Activated CD8-positive, alpha-beta T cell treated with anti-CD3 and anti-CD28 coated beads, Interleukin-2, amount 10 ng/mL, durations not matched to agents 7 days and 5 days (primary cell): ENCODE data around the gene PRR5. TPM values are rescaled to one million over a fixed set of nuclear protein-coding genes. Genes with fewer than 3 reads are reported as not detected.

ENCODE experiments used
- ATAC-seq: fragments of 150-1000 bp; cut with Tn5 transposase; one replicate; pipeline ENCODE4 v1.10.0; 2021; ENCODE audit warnings: moderate library complexity
- CTCF ChIA-PET: fragments of 350-600 bp; sonication (Branson Sonifier 250); formaldehyde crosslinking; loops from one replicate; lab custom pipeline; 2021; ENCODE audit warnings: antibody characterized with exemption; lab: Charles Lee
- POLR2A ChIA-PET: fragments of 350-600 bp; sonication (Branson Sonifier 250); formaldehyde crosslinking; loops from one replicate; lab custom pipeline; 2021; ENCODE audit warnings: antibody characterized with exemption; lab: Charles Lee
- DNase-seq: peaks from one replicate; pipeline ENCODE4 v3.0.0-alpha.2; 2020
- H3K27ac Mint-ChIP-seq: one replicate; pipeline ENCODE4 v1.8.0; 2021; ENCODE audit warnings: mild to moderate bottlenecking, mixed read lengths
- H3K27me3 Mint-ChIP-seq: one replicate; pipeline ENCODE4 v1.8.0; 2021; ENCODE audit warnings: low read depth, mixed read lengths
- H3K36me3 Mint-ChIP-seq: one replicate; pipeline ENCODE4 v1.8.0; 2021; ENCODE audit warnings: low read depth, mixed read lengths
- H3K4me1 Mint-ChIP-seq: one replicate; pipeline ENCODE4 v1.8.0; 2021; ENCODE audit warnings: low read depth, mixed read lengths
- H3K4me3 Mint-ChIP-seq: one replicate; pipeline ENCODE4 v1.8.0; 2021; ENCODE audit warnings: mild to moderate bottlenecking, mixed read lengths
- H3K9me3 Mint-ChIP-seq: one replicate; pipeline ENCODE4 v1.8.0; 2022; ENCODE audit warnings: mixed read lengths; ENCODE audit not compliant: insufficient read depth
- total RNA-seq, 2 experiments: library from RNA; stranded (reverse); gene quantifications; one replicate each; pipeline ENCODE4 v1.2.3, GENCODE V29; 2021

Gene PRR5
- total RNA-seq, 2 experiments from 2014 or later: 29.4 to 31.5 TPM

GRCh38 chr22:44683237-44683636 lies 18.8 kb upstream of the PRR5 start:
- POLR2A ChIA-PET: interaction anchor here (0.7 kb wide), 1 partner anchor 21 kb away, joined by 4 read pairs; no protein-coding TSS in a partner anchor
- H3K4me1 Mint-ChIP-seq: peaks cover 75% of the 10 kb centered on the region
- H3K27ac Mint-ChIP-seq: peak overlapping the region; percentile 85

GRCh38 chr22:44683881-44684280 lies 18.1 kb upstream of the PRR5 start:
- no peak for DNase-seq
- Mint-ChIP-seq H3K36me3 (peaks cover 11% of the 10 kb centered on the region), H3K9me3 (no peaks in the 10 kb centered on the region), H3K27me3 (no peaks in the 10 kb centered on the region), H3K27ac (peak overlapping the region; percentile 86), H3K4me3 (no peak overlapping the region), H3K4me1 (peaks cover 73% of the 10 kb centered on the region)
- ChIA-PET CTCF (interaction anchor here (0.8 to 4.6 kb wide), 23 partner anchors 8 to 691 kb away, joined by 3 to 129 read pairs (median 5); no protein-coding TSS in a partner anchor), POLR2A (interaction anchor here (0.9 to 1.0 kb wide), 2 partner anchors 88 to 587 kb away, joined by 3 read pairs; no protein-coding TSS in a partner anchor)
- no peak for ATAC-seq

More at GRCh38 chr22:44683237-44683636, 18.8 kb upstream of the PRR5 start:
- CTCF ChIA-PET: interaction anchor here (1.0 to 4.6 kb wide), 11 partner anchors 15 to 690 kb away, joined by 3 to 129 read pairs (median 5); no protein-coding TSS in a partner anchor
- no peaks in the 10 kb centered on the region for H3K27me3 Mint-ChIP-seq
- DNase-seq (peak; percentile 65), ATAC-seq (no peak)
- peaks cover 11% of the 10 kb centered on the region for H3K36me3 Mint-ChIP-seq
- no peaks in the 10 kb centered on the region for H3K9me3 Mint-ChIP-seq
- H3K4me3 Mint-ChIP-seq: peak overlapping the region; percentile 43

GRCh38 chr22:44684506-44685383 lies 17.3 kb upstream of the PRR5 start:
- ChIA-PET CTCF (interaction anchor here (0.7 to 4.6 kb wide), 33 partner anchors 9 to 730 kb away, joined by 3 to 129 read pairs (median 5); partner anchors contain the start of gene SAMM50), POLR2A (interaction anchor here (0.9 to 1.5 kb wide), 3 partner anchors 21 to 588 kb away, joined by 3 read pairs; no protein-coding TSS in a partner anchor)
- peak; percentile 89 for ATAC-seq
- Mint-ChIP-seq H3K9me3 (no peaks in the 10 kb centered on the region), H3K36me3 (peaks cover 10% of the 10 kb centered on the region), H3K27me3 (no peaks in the 10 kb centered on the region), H3K4me1 (peaks cover 67% of the 10 kb centered on the region), H3K4me3 (peak overlapping the region; percentile 48), H3K27ac (peak overlapping the region; percentile 86)
- DNase-seq: peak; percentile 92

DNA sequence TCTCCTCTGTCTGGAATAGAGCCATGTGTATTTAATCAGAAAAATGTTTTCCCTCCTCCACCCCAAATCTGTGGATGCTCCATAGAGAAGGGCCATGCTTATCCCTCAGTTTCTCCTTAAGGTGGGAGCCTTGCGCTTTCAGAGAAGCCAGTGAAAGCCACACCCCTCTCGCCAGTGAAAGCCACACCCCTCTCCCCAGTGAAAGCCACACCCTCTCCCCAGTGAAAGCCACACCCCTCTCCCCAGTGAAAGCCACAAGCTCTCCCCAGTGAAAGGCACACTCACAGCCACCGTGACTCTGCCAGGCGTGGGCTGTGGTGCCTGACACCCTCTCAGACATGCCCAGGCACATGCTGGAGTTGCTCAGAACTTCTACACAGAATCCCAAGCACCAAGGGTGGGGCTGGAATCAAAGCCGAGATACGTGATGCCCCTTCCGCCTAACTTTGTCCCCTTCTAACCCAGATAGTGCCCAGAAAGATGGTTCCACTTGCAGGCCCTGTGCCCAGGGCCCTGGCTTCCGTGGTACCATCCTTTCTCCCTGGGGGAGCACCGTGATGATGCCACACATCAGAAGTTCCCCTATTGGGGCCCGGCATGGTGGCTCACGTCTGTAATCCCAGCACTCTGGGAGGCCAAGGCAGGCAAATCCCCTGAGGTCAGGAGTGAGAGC lies 16.5 kb upstream of the PRR5 start:
- ChIA-PET POLR2A (interaction anchor here (1.5 kb wide), 1 partner anchor 21 kb away, joined by 3 read pairs; no protein-coding TSS in a partner anchor), CTCF (interaction anchor here (0.6 to 4.6 kb wide), 31 partner anchors 10 to 731 kb away, joined by 3 to 129 read pairs (median 5); partner anchors contain the start of gene SAMM50)
- DNase-seq (peak; percentile 90), ATAC-seq (peak; percentile 84)
- Mint-ChIP-seq H3K4me1 (peaks cover 60% of the 10 kb centered on the region), H3K4me3 (peak overlapping the region; percentile 48), H3K9me3 (no peaks in the 10 kb centered on the region), H3K27ac (peak overlapping the region; percentile 86), H3K27me3 (no peaks in the 10 kb centered on the region), H3K36me3 (peaks cover 6% of the 10 kb centered on the region)

GRCh38 chr22:44686873-44687600 lies 15.0 kb upstream of the PRR5 start:
- CTCF ChIA-PET: interaction anchor here (1.2 to 3.1 kb wide), 6 partner anchors 9 to 694 kb away, joined by 3 to 14 read pairs (median 4); no protein-coding TSS in a partner anchor

DNA sequence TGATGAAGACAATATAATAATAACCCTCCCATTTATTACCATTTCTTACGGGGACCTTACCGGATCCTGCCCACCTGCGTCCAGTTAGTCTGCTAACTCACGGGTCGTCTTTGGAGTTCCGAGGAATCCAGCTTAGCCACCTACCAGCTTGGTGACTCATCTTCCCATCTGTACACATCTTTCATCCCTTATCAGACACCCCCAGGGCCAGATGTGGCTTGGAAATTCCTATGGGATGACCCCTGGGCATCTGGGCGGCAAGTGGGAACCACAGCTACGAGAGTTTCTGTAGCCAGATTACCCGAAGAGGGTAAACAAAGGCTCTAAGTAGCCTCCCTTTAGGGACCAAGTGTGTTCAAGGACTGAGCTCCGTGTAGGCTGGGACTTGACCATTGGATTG lies 12.8 kb upstream of the PRR5 start:
- DNase-seq: no peak
- no peak for ATAC-seq
- peaks cover 6% of the 10 kb centered on the region for H3K36me3 Mint-ChIP-seq
- no peaks in the 10 kb centered on the region for H3K27me3 Mint-ChIP-seq
- CTCF ChIA-PET: interaction anchor here (1.2 kb wide), 3 partner anchors 10 to 62 kb away, joined by 3 read pairs; no protein-coding TSS in a partner anchor
- POLR2A ChIA-PET: no interaction called here
- H3K4me1 Mint-ChIP-seq: peaks cover 24% of the 10 kb centered on the region
- H3K9me3 Mint-ChIP-seq: no peaks in the 10 kb centered on the region
- H3K4me3 Mint-ChIP-seq: no peak overlapping the region
- H3K27ac Mint-ChIP-seq: no peak overlapping the region

More at GRCh38 chr22:44686873-44687600, 15.0 kb upstream of the PRR5 start:
- DNase-seq: no peak
- H3K4me3 Mint-ChIP-seq: no peak overlapping the region
- no peaks in the 10 kb centered on the region for H3K27me3 Mint-ChIP-seq
- peaks cover 6% of the 10 kb centered on the region for H3K36me3 Mint-ChIP-seq
- POLR2A ChIA-PET: no interaction called here
- H3K4me1 Mint-ChIP-seq: peaks cover 45% of the 10 kb centered on the region
- H3K9me3 Mint-ChIP-seq: no peaks in the 10 kb centered on the region
- H3K27ac Mint-ChIP-seq: peak overlapping the region; percentile 54
- no peak for ATAC-seq

- H3K4me1 Mint-ChIP-seq: peaks cover 15% of the 10 kb centered on the region
- ATAC-seq (no peak), DNase-seq (no peak)
- H3K36me3 Mint-ChIP-seq: peaks cover 6% of the 10 kb centered on the region
- POLR2A ChIA-PET: no interaction called here
- CTCF ChIA-PET: interaction anchor here (1.2 kb wide), 1 partner anchor 63 kb away, joined by 3 read pairs; no protein-coding TSS in a partner anchor
- no peaks in the 10 kb centered on the region for H3K27me3 Mint-ChIP-seq
- no peaks in the 10 kb centered on the region for H3K9me3 Mint-ChIP-seq
- H3K27ac Mint-ChIP-seq: no peak overlapping the region
- no peak overlapping the region for H3K4me3 Mint-ChIP-seq
Measured at GRCh38 chr22:44689915-44690524, 12.0 kb upstream of the PRR5 start.

GRCh38 chr22:44691796-44692661 lies 10.0 kb upstream of the PRR5 start:
- H3K27ac Mint-ChIP-seq: no peak overlapping the region
- ChIA-PET POLR2A (interaction anchor here (0.8 kb wide), 1 partner anchor 665 kb away, joined by 3 read pairs; no protein-coding TSS in a partner anchor), CTCF (no interaction called here)

DNA sequence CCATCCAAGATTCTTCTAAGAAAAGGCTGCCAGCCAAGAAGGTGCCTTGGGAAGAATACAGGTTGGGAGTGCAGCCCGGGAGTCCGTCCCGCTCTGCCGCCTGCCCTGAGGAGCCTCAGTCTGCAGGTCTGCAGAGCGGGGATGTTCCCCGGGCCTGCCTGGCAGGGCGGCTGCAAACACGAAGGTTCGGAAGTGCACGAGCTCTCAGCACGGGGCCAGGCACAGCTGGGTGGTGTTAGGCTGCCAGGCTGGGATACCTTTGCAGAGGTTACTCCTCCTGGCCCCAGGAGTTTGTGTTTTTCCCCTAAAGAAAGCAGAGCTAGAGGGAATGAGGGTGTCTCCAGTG lies 9.4 kb upstream of the PRR5 start:
- DNase-seq: no peak
- ChIA-PET POLR2A (no interaction called here), CTCF (no interaction called here)
- Mint-ChIP-seq H3K27me3 (no peaks in the 10 kb centered on the region), H3K9me3 (no peaks in the 10 kb centered on the region), H3K36me3 (no peaks in the 10 kb centered on the region), H3K4me1 (peaks cover 4% of the 10 kb centered on the region), H3K4me3 (no peak overlapping the region), H3K27ac (no peak overlapping the region)
- ATAC-seq: no peak

More at GRCh38 chr22:44691796-44692661, 10.0 kb upstream of the PRR5 start:
- Mint-ChIP-seq H3K4me3 (no peak overlapping the region), H3K4me1 (peaks cover under 1% of the 10 kb centered on the region), H3K9me3 (no peaks in the 10 kb centered on the region), H3K36me3 (peaks cover under 1% of the 10 kb centered on the region), H3K27me3 (no peaks in the 10 kb centered on the region)
- no peak for ATAC-seq
- no peak for DNase-seq

- no peaks in the 10 kb centered on the region for H3K36me3 Mint-ChIP-seq
- ChIA-PET POLR2A (no interaction called here), CTCF (no interaction called here)
- no peak overlapping the region for H3K4me3 Mint-ChIP-seq
- no peak for ATAC-seq
- no peaks in the 10 kb centered on the region for H3K9me3 Mint-ChIP-seq
- H3K27ac Mint-ChIP-seq: no peak overlapping the region
- peaks cover 9% of the 10 kb centered on the region for H3K4me1 Mint-ChIP-seq
- H3K27me3 Mint-ChIP-seq: no peaks in the 10 kb centered on the region
- no peak for DNase-seq
Measured at GRCh38 chr22:44693145-44693544, 8.9 kb upstream of the PRR5 start.
